AG04449 (cell line): ENCODE measurements around the gene FHDC1.

Source experiments
- CTCF ChIA-PET: fragments of 350-600 bp; formaldehyde crosslinking; extraction: SDS; loops from one replicate; lab custom pipeline; 2021; ENCODE audit warnings: antibody characterized with exemption; lab: Yijun Ruan, JAX
- POLR2A ChIA-PET: fragments of 400-600, 350-600 bp; formaldehyde crosslinking; extraction: SDS; loops from one replicate; lab custom pipeline; 2020; ENCODE audit warnings: antibody characterized with exemption, inconsistent platforms; lab: Yijun Ruan, JAX
- DNase-seq: peaks from one replicate; pipeline ENCODE4 v3.0.0-alpha.2; 2010; ENCODE audit warnings: low read depth, low spot score
- H3K4me3 ChIP-seq: 2 replicates; pipeline ENCODE4 v1.5.1; 2011; ENCODE audit warnings: low read depth, mild to moderate bottlenecking, control low read depth, low read length
- TF ChIP-seq, protein P1 (sequence below): IDR thresholded peaks from one replicate; pipeline ENCODE4 v1.5.1; 2011; ENCODE audit warnings: mild to moderate bottlenecking, moderate library complexity, low read length, control low read depth, inconsistent platforms; ENCODE audit not compliant: insufficient read depth; ENCODE audit errors: missing control alignments

Gene FHDC1

DNA sequence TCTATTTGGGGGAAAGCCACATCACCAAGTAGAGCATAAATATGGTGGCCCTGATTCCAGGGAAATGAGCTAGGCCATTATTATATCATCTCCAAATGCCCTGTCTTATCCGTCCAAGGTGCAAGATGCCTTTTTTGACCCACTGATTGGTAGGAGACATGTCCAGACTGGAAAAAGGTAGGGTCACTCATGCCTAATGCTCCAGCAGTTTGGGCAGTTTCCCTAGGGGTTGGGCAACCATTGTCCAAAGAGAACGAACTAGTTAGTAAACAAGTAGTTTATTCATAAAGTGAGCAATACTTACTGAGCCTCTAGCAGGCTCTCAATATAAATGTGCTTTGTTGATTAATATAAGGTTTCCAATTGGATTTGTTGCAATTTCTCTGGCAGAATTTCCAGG is 6.2 kb downstream of the FHDC1 start:
- no peak for DNase-seq
- CTCF ChIA-PET: no interaction called here
- TF ChIP-seq, protein P1, sequence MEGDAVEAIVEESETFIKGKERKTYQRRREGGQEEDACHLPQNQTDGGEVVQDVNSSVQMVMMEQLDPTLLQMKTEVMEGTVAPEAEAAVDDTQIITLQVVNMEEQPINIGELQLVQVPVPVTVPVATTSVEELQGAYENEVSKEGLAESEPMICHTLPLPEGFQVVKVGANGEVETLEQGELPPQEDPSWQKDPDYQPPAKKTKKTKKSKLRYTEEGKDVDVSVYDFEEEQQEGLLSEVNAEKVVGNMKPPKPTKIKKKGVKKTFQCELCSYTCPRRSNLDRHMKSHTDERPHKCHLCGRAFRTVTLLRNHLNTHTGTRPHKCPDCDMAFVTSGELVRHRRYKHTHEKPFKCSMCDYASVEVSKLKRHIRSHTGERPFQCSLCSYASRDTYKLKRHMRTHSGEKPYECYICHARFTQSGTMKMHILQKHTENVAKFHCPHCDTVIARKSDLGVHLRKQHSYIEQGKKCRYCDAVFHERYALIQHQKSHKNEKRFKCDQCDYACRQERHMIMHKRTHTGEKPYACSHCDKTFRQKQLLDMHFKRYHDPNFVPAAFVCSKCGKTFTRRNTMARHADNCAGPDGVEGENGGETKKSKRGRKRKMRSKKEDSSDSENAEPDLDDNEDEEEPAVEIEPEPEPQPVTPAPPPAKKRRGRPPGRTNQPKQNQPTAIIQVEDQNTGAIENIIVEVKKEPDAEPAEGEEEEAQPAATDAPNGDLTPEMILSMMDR: no peak
- POLR2A ChIA-PET: no interaction called here
- H3K4me3 ChIP-seq: no peak overlapping the region

DNA sequence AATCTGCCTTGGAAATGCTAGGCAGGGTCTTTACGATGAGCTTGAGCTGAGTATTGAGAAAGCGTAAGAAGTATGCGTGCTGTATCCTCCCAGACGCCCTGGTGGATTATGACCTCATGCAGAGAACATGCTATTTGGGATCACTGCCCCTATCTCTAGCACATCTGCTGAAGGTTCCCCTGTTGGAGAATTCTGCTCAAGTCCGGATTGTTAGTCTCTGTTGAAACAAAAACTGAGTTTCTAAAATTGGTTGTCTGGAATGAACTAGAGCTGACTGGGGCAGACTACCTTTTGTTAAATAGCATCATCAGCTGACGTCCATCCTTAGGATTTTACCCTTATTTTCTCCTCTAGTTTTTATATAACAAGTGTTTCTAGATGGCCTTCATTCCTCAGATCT is 7.5 kb downstream of the FHDC1 start:
- peak; percentile 42 for DNase-seq
- TF ChIP-seq, protein P1: no peak
- CTCF ChIA-PET: interaction anchor here (0.7 to 1.6 kb wide), 2 partner anchors 12 to 16 kb away, joined by 3 to 4 read pairs; no protein-coding TSS in a partner anchor
- POLR2A ChIA-PET: no interaction called here
- no peak overlapping the region for H3K4me3 ChIP-seq

DNA sequence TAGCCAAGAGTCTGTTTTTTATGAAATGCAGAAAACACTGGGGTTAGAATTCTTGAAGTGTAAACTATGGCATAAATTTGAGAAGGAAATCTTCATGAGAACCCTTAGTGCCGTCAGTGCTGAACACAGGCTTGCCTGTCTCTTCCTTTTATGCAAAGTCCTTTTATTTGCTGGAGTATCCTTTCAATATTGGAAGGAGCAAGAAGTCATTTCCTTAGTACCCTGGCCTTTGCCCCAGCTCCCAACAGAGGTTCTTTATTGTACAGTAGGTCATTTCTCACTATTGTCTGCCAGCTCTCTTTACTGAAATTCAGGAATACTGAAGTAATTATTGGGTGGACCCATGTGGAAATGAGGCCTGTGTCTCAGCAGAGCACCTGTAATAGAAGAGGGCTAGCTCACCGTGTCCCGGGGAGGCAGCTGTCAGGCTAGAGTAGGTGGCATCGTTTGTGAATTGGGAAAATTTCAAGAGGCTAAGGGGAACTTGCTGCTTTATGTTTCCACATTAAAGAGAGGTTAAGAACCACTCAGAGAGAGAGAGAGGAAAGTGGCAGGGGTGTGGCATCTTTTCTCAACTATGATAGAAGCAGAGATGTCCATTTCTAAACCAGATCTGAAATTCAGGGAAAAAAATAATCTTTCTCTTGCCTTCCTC is 8.7 kb downstream of the FHDC1 start:
- ChIA-PET CTCF (interaction anchor here (1.6 kb wide), 1 partner anchor 17 kb away, joined by 4 read pairs; no protein-coding TSS in a partner anchor), POLR2A (no interaction called here)
- TF ChIP-seq, protein P1: no peak
- no peak for DNase-seq
- no peak overlapping the region for H3K4me3 ChIP-seq

DNA sequence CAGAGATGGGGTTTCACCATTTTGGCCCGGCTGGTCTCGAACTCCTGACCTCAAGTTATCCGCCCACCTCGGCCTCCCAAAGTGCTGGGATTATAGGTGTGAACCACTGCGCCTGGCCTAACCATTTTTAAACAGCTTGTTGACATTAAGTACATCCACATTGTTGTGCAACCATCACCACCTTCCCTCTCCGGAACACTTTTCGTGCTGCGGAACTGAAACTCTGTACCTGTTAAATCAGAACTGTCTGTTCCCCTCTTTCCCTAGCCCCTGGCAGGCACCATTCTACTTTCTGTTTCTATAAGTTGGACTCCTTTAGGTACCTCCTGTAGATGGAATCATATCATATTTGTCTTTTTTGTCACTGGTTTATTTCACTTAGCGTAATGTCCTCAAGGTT is 9.5 kb downstream of the FHDC1 start:
- POLR2A ChIA-PET: no interaction called here
- CTCF ChIA-PET: no interaction called here
- TF ChIP-seq, protein P1: no peak
- no peak for DNase-seq
- H3K4me3 ChIP-seq: no peak overlapping the region

DNA sequence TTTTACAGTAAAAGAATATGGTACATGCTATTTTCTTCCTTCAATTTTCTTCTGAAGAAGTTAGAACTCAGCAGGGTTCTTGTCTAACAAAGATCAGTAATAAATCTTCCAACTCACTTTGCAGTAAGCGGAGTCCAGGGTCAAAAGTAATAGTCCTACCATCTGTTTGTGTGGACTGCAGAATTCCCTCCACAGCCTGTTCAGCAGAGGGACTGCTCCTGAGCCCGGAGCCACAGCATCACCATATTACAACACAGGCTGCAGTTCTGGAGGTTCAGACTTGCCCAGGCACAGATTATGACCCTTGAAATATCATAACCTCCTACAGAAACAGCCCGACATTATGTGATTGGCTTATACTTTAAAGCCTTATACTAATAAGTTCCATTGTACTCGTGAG is 10.3 kb downstream of the FHDC1 start:
- CTCF ChIA-PET: no interaction called here
- TF ChIP-seq, protein P1: no peak
- POLR2A ChIA-PET: no interaction called here
- H3K4me3 ChIP-seq: no peak overlapping the region
- DNase-seq: no peak

DNA sequence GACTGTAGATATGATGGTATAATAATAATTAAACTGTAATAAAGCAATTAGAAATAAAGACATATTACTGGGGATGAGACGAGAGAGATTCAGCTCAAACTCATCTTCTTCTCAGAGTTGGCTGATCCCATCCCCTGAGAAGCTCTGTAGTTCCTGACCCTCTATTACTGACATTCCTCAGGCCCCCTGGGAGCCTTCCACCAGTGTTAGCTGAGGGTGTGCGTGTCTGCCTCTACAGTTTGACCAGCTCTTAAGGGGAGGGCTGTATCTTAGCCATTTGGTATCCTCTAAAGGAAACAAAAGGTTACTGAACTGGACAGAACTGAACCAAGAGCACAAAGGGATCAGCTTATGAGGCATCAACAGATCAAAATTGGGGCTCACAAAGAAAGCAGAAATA is 11.2 kb downstream of the FHDC1 start:
- TF ChIP-seq, protein P1: no peak
- H3K4me3 ChIP-seq: no peak overlapping the region
- no peak for DNase-seq
- CTCF ChIA-PET: no interaction called here
- POLR2A ChIA-PET: no interaction called here
